ENCODE data around the gene PIK3C3. TPM values are rescaled to one million over a fixed set of nuclear protein-coding genes. Genes with fewer than 3 reads are reported as not detected.

The PIK3C3 gene
- polyA plus RNA-seq, 1 donor from 2014 or later: 42.9 TPM

GRCh38 chr18:41932899-41933298, 22.1 kb upstream of the PIK3C3 start:
- no peak for TF ChIP-seq EP300 (conservative IDR thresholded peaks at IDR 0.05; ENCODE audit: poor library complexity, severe bottlenecking)
- TF ChIP-seq MXI1 (conservative IDR thresholded peaks at IDR 0.05; ENCODE audit: poor library complexity, severe bottlenecking): no peak
- no peak for TF ChIP-seq SMC3 (conservative IDR thresholded peaks at IDR 0.05; ENCODE audit: poor library complexity)
- Histone ChIP-seq H3K27ac (ENCODE audit: low read length) (no peak overlapping the region), H4K20me1 (ENCODE audit: insufficient read depth) (no peaks in the 10 kb centered on the region), H3K9me2 (ENCODE audit: insufficient read depth, low read length) (no peaks in the 10 kb centered on the region), H3K79me2 (replicated peaks; ENCODE audit: insufficient read depth, low read length) (no peaks in the 10 kb centered on the region), H3K9me3 (ENCODE audit: low read length) (no peaks in the 10 kb centered on the region), H2AFZ (ENCODE audit: low read depth, low read length) (no peak overlapping the region), H3K27me3 (ENCODE audit: insufficient read depth, low read depth, low read length) (no peaks in the 10 kb centered on the region), H3K4me2 (ENCODE audit: low read length) (no peak overlapping the region), H3F3A (ENCODE audit: insufficient read depth, low read length, poor library complexity, severe bottlenecking) (no peaks in the 10 kb centered on the region), H3K36me3 (ENCODE audit: insufficient read depth, low read length) (no peaks in the 10 kb centered on the region), H3K4me3 (ENCODE audit: low read length) (no peak overlapping the region), H3K9ac (ENCODE audit: low read length) (no peak overlapping the region)

- Histone ChIP-seq H3K4me3 (ENCODE audit: low read length) (no peak overlapping the region), H3K9me2 (ENCODE audit: insufficient read depth, low read length) (no peaks in the 10 kb centered on the region), H3K36me3 (ENCODE audit: insufficient read depth, low read length) (no peaks in the 10 kb centered on the region), H3K27me3 (ENCODE audit: insufficient read depth, low read depth, low read length) (no peaks in the 10 kb centered on the region), H2AFZ (ENCODE audit: low read depth, low read length) (no peak overlapping the region), H3K9me3 (ENCODE audit: low read length) (no peaks in the 10 kb centered on the region), H4K20me1 (ENCODE audit: insufficient read depth) (no peaks in the 10 kb centered on the region), H3F3A (ENCODE audit: insufficient read depth, low read length, poor library complexity, severe bottlenecking) (no peaks in the 10 kb centered on the region), H3K9ac (ENCODE audit: low read length) (no peak overlapping the region), H3K27ac (ENCODE audit: low read length) (no peak overlapping the region), H3K4me2 (ENCODE audit: low read length) (no peak overlapping the region), H3K79me2 (replicated peaks; ENCODE audit: insufficient read depth, low read length) (no peaks in the 10 kb centered on the region)
- TF ChIP-seq EP300 (conservative IDR thresholded peaks at IDR 0.05; ENCODE audit: poor library complexity, severe bottlenecking) (no peak), POLR2AphosphoS5 (IDR thresholded peaks at IDR 0.05) (no peak), RAD21 (conservative IDR thresholded peaks at IDR 0.05) (no peak), TAF1 (IDR thresholded peaks at IDR 0.05; ENCODE audit: low read depth) (no peak), MXI1 (conservative IDR thresholded peaks at IDR 0.05; ENCODE audit: poor library complexity, severe bottlenecking) (no peak), SMC3 (conservative IDR thresholded peaks at IDR 0.05; ENCODE audit: poor library complexity) (no peak), CTCF (IDR thresholded peaks at IDR 0.05; ENCODE audit: poor library complexity, severe bottlenecking) (no peak)
Observed at GRCh38 chr18:41933778-41934177, 21.3 kb upstream of the PIK3C3 start.

GRCh38 chr18:41936471-41937134, 18.4 kb upstream of the PIK3C3 start:
- no peak overlapping the region for H2AFZ ChIP-seq (ENCODE audit: low read depth, low read length)
- no peaks in the 10 kb centered on the region for H3K36me3 ChIP-seq (ENCODE audit: insufficient read depth, low read length)
- H3K4me3 ChIP-seq (ENCODE audit: low read length): no peak overlapping the region
- no peak for TF ChIP-seq SMC3 (conservative IDR thresholded peaks at IDR 0.05; ENCODE audit: poor library complexity)
- no peak for TF ChIP-seq MXI1 (conservative IDR thresholded peaks at IDR 0.05; ENCODE audit: poor library complexity, severe bottlenecking)
- no peak for TF ChIP-seq REST (IDR thresholded peaks at IDR 0.05; ENCODE audit: borderline replicate concordance)
- TF ChIP-seq EZH2 (IDR thresholded peaks at IDR 0.05; ENCODE audit: borderline replicate concordance, insufficient read depth, low read length, poor library complexity, severe bottlenecking): no peak
- TF ChIP-seq CTCF (IDR thresholded peaks at IDR 0.05; ENCODE audit: poor library complexity, severe bottlenecking): no peak
- no peaks in the 10 kb centered on the region for H4K20me1 ChIP-seq (ENCODE audit: insufficient read depth)
- no peaks in the 10 kb centered on the region for H3K27me3 ChIP-seq (ENCODE audit: insufficient read depth, low read depth, low read length)
- H3F3A ChIP-seq (ENCODE audit: insufficient read depth, low read length, poor library complexity, severe bottlenecking): no peaks in the 10 kb centered on the region
- H3K9ac ChIP-seq (ENCODE audit: low read length): no peak overlapping the region
- no peaks in the 10 kb centered on the region for H3K79me2 ChIP-seq (replicated peaks; ENCODE audit: insufficient read depth, low read length)
- H3K27ac ChIP-seq (ENCODE audit: low read length): no peak overlapping the region
- H3K4me2 ChIP-seq (ENCODE audit: low read length): no peak overlapping the region
- H3K9me3 ChIP-seq (ENCODE audit: low read length): no peaks in the 10 kb centered on the region
- no peaks in the 10 kb centered on the region for H3K9me2 ChIP-seq (ENCODE audit: insufficient read depth, low read length)

Data from neural cell (in vitro differentiated cells).